ENCODE results near the gene LCMT2. TPM values are rescaled to one million over a fixed set of nuclear protein-coding genes. Genes with fewer than 3 reads are reported as not detected.

The LCMT2 gene
- total and polyA plus RNA-seq, 2 of the 8 experiments (the other 6 are each of a cell fraction or from before 2014, with no cell fraction given) = 11.2 to 11.9 TPM

DNA sequence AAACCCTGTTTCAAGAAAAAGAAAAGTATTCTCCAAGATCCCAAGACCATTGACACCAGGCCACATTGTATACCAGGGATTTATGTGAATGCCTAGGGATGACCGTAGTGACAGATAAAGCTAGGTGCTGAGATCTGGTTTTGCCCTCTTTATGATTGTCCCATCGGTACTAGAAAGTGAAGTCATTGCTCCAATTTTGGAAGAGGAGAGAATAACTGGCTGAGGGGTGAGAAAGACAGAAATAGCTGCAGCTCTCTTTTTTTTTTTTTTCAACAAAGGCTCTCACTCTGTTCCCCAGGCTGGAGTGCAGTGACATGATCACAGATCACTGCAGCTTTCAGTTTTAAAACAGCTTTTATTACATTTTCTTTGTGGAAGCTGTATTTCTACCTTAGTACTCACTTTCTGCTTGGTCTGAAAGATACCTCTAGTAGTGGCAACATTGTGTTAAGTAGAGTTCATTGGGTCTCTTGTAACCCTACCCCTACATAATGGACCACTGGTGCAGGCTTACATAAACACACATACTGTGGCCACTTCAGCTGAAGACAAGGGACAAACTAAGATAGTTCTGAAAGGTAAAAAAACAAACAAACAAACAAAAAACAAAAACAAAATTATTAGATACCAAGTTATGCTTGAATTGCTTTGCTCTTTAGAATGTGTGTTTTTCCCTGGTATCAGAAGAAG is 22.5 kb upstream of the LCMT2 start:
- Histone ChIP-seq H2BK12ac (ENCODE audit: low read depth, low read length) (no peak overlapping the region), H2BK120ac (replicated peaks; ENCODE audit: low read depth, low read length) (no peak overlapping the region), H3K18ac (ENCODE audit: extremely low read depth, low read length) (no peak overlapping the region), H3K4me3 (ENCODE audit: extremely low read depth in 1 of 4, insufficient read depth in 2 of 4, low read depth in 3 of 4, low read length in 4 of 4) (no peak overlapping the region), H2BK20ac (ENCODE audit: low read length) (no peak overlapping the region), H3K36me3 (ENCODE audit: control insufficient read depth in 2 of 4, insufficient read depth in 4 of 4, low read length in 3 of 4) (peaks cover 0 to 18% (median 4%) of the 10 kb centered on the region in 4 experiments; a peak in 5 of 8 replicates), H3K9me3 (ENCODE audit: insufficient read depth in 2 of 2, low read depth in 1 of 2, low read length in 1 of 2) (no peaks in the 10 kb centered on the region), H2AFZ (ENCODE audit: low read length) (no peak overlapping the region), H3K27me3 (replicated peaks in 1 of 4; ENCODE audit: control insufficient read depth in 3 of 4, extremely low read depth in 1 of 4, insufficient read depth in 3 of 4, low read length in 3 of 4) (no peaks in the 10 kb centered on the region), H3K56ac (replicated peaks; ENCODE audit: insufficient read length, low read depth, low read length) (no peak overlapping the region), H4K91ac (replicated peaks; ENCODE audit: insufficient read length, low read length) (no peak overlapping the region), H4K5ac (ENCODE audit: insufficient read length, low read depth, low read length) (no peak overlapping the region), H3K9ac (replicated peaks in 1 of 4; ENCODE audit: extremely low read depth in 1 of 4, low read depth in 3 of 4, low read length in 3 of 4) (no peak overlapping the region), H3K79me1 (ENCODE audit: low read depth, low read length) (no peaks in the 10 kb centered on the region), H3K14ac (ENCODE audit: insufficient read length) (no peak overlapping the region), H4K20me1 (replicated peaks in 1 of 2; ENCODE audit: control insufficient read depth in 1 of 2, insufficient read depth in 2 of 2, low read length in 2 of 2) (no peaks in the 10 kb centered on the region), H3K23me2 (ENCODE audit: low read depth, low read length) (no peaks in the 10 kb centered on the region), H3K4me2 (ENCODE audit: insufficient read depth in 1 of 2, low read depth in 2 of 2, low read length in 2 of 2) (no peak overlapping the region), H3K79me2 (ENCODE audit: control insufficient read depth in 1 of 2, insufficient read depth in 2 of 2, low read length in 2 of 2) (no peaks in the 10 kb centered on the region), H4K8ac (ENCODE audit: extremely low read depth, insufficient read depth, low read length) (no peak overlapping the region), H2BK5ac (ENCODE audit: low read depth, low read length) (no peak overlapping the region), H3K27ac (ENCODE audit: low read depth, low read length) (no peak overlapping the region), H2AK5ac (ENCODE audit: low read depth, low read length) (no peak overlapping the region), H3K4ac (replicated peaks; ENCODE audit: insufficient read length, low read depth, low read length) (no peak overlapping the region), H2BK15ac (ENCODE audit: low read length) (no peak overlapping the region), H3K23ac (ENCODE audit: insufficient read length) (no peak overlapping the region), H3K4me1 (replicated peaks in 1 of 4; ENCODE audit: control insufficient read depth in 3 of 4, insufficient read depth in 4 of 4, low read length in 3 of 4) (no peaks in the 10 kb centered on the region)
- ChIA-PET POLR2A (ENCODE audit: partially characterized antibody) (interaction anchor here (1.3 kb wide), 1 partner anchor 18 kb away, joined by 3 read pairs; the partner anchor contains the start of genes TUBGCP4 and ZSCAN29), CTCF (ENCODE audit: partially characterized antibody) (interaction anchor here (0.8 to 3.7 kb wide), 5 partner anchors 11 to 67 kb away, joined by 3 to 10 read pairs (median 3); no protein-coding TSS in a partner anchor)
- 95% methylated on average over 2 of the region's 2 CpGs; no CpG with 5 or more reads in 1 of the 2 experiments for WGBS, 2 experiments (ENCODE audit: extremely low coverage in 1 of 2, insufficient coverage in 1 of 2, insufficient read length in 1 of 2, insufficient replicate concordance in 2 of 2, low coverage in 1 of 2, low lambda C conversion rate in 2 of 2, missing lambda C conversion rate in 1 of 2)
- FAIRE-seq = no peak
- DNase-seq (ENCODE audit: low read depth in 1 of 2, low spot score in 2 of 2) = no peak
- no peak for TF ChIP-seq EGR1 (IDR thresholded peaks at IDR 0.05; ENCODE audit: borderline replicate concordance, low read depth, low read length)
- no peak for TF ChIP-seq KDM4A (IDR thresholded peaks at IDR 0.05; ENCODE audit: low read depth, low read length, severe bottlenecking)
- no peak for TF ChIP-seq ZNF274 (IDR thresholded peaks at IDR 0.05; ENCODE audit: borderline replicate concordance, extremely low read depth, low read length)
- TF ChIP-seq TBP (IDR thresholded peaks at IDR 0.05; ENCODE audit: low read depth, low read length) = no peak
- TF ChIP-seq PHF8 (conservative IDR thresholded peaks at IDR 0.05; ENCODE audit: low read depth, low read length) = no peak
- no peak for TF ChIP-seq TEAD4 (IDR thresholded peaks at IDR 0.05; ENCODE audit: low read depth, low read length)
- TF ChIP-seq MAFK (IDR thresholded peaks at IDR 0.05; ENCODE audit: low read depth, low read length) = no peak
- no peak for TF ChIP-seq CTBP2 (IDR thresholded peaks at IDR 0.05; ENCODE audit: borderline replicate concordance, insufficient read depth, insufficient read length, low read length)

All from H1 (cell line).